H1 (cell line): ENCODE data around the gene CDK9. TPM values are rescaled to one million over a fixed set of nuclear protein-coding genes. Genes with fewer than 3 reads are reported as not detected.

ENCODE experiments used
- EZH2 ChIP-seq: fragments of 200-600 bp; sonication (generic); IDR thresholded peaks from 2 replicates; pipeline ENCODE4 v1.7.1; 2012; ENCODE audit warnings: low read depth, mild to moderate bottlenecking, moderate library complexity, low read length, inconsistent platforms; ENCODE audit not compliant: severe bottlenecking
- HDAC2 ChIP-seq, 2 experiments: fragments of 300-600 bp in 1 of 2; sonication (generic) in 1 of 2; IDR thresholded peaks; 2 replicates each; pipeline ENCODE4 v1.6.1; 2011 to 2012; ENCODE audit warnings: low read depth in 2 of 2, low read length in 2 of 2, mild to moderate bottlenecking in 2 of 2, moderate library complexity in 2 of 2, borderline replicate concordance in 1 of 2, inconsistent platforms in 1 of 2
- POLR2AphosphoS5 ChIP-seq: IDR thresholded peaks from 2 replicates; pipeline ENCODE4 v1.6.1; 2011; ENCODE audit warnings: low read depth, low read length
- ZNF274 ChIP-seq: IDR thresholded peaks from 2 replicates; pipeline ENCODE4 v1.7.0; 2012; ENCODE audit warnings: low read length, borderline replicate concordance; ENCODE audit errors: extremely low read depth
- polyA plus RNA-seq, 7 experiments: library from polyadenylated mRNA; depleted of rRNA in 3 of 7; stranded (reverse) in 5 of 7; unstranded in 2 of 7; fragments of >200 nt in 5 of 7; fragments of 200-250 nt in 2 of 7; gene quantifications; 1 replicate in 5 of 7; 2 replicates in 1 of 7; 4 replicates in 1 of 7; pipeline versions ENCODE4 v1.2.1 to v1.2.3, GENCODE V29; 2011 to 2013; ENCODE audit warnings: missing spikeins in 2 of 7, mixed read lengths in 2 of 7
- total RNA-seq: library from RNA; stranded (reverse); fragmentation: NEBNext Ultra II Directional; extraction: Animal tissue kit (Norgen Biotek cat#: 25700); gene quantifications from 2 replicates; pipeline ENCODE4 v1.2.1, GENCODE V29; 2021
- TF ChIP-seq, protein P1 (sequence below): IDR thresholded peaks from 2 replicates; pipeline ENCODE4 v1.6.1; 2012; ENCODE audit warnings: inconsistent platforms

CDK9 gene
- total and polyA plus RNA-seq, 2 of the 8 experiments (the other 6 are each of a cell fraction or from before 2014, with no cell fraction given), result 69.1 to 87.5 TPM

DNA sequence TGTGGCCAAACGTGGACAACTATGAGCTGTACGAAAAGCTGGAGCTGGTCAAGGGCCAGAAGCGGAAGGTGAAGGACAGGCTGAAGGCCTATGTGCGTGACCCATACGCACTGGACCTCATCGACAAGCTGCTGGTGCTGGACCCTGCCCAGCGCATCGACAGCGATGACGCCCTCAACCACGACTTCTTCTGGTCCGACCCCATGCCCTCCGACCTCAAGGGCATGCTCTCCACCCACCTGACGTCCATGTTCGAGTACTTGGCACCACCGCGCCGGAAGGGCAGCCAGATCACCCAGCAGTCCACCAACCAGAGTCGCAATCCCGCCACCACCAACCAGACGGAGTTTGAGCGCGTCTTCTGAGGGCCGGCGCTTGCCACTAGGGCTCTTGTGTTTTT, 3.3 kb downstream of the CDK9 start (continued):
- TF ChIP-seq, protein P1, sequence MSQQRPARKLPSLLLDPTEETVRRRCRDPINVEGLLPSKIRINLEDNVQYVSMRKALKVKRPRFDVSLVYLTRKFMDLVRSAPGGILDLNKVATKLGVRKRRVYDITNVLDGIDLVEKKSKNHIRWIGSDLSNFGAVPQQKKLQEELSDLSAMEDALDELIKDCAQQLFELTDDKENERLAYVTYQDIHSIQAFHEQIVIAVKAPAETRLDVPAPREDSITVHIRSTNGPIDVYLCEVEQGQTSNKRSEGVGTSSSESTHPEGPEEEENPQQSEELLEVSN, result no peak
- no peak for TF ChIP-seq EZH2
- TF ChIP-seq HDAC2 (IDR thresholded peaks at IDR 0.05; ENCODE audit: borderline replicate concordance in 1 of 2, low read depth in 2 of 2, low read length in 2 of 2), result no peak
- TF ChIP-seq ZNF274, result no peak
- no peak for TF ChIP-seq POLR2AphosphoS5
